Body of pancreas (tissue), 4 donors: ENCODE data around the gene PRKACA.

Experiments
- POLR2A ChIP-seq, 3 donors: fragments of 450-650 bp; IDR thresholded peaks; one replicate each; pipeline ENCODE4 v1.6.1; 2016; ENCODE audit warnings: antibody characterized with exemption in 3 of 3, mild to moderate bottlenecking in 2 of 3
- TF ChIP-seq, protein P1 (sequence below), 7 experiments: fragments of 450-650 bp in 4 of 7; fragments of 200-600 bp in 3 of 7; sonication (generic) in 3 of 7; IDR thresholded peaks; one replicate each; pipeline ENCODE4 v1.5.1; 2016 to 2019; ENCODE audit warnings: antibody characterized with exemption in 7 of 7

DNA sequence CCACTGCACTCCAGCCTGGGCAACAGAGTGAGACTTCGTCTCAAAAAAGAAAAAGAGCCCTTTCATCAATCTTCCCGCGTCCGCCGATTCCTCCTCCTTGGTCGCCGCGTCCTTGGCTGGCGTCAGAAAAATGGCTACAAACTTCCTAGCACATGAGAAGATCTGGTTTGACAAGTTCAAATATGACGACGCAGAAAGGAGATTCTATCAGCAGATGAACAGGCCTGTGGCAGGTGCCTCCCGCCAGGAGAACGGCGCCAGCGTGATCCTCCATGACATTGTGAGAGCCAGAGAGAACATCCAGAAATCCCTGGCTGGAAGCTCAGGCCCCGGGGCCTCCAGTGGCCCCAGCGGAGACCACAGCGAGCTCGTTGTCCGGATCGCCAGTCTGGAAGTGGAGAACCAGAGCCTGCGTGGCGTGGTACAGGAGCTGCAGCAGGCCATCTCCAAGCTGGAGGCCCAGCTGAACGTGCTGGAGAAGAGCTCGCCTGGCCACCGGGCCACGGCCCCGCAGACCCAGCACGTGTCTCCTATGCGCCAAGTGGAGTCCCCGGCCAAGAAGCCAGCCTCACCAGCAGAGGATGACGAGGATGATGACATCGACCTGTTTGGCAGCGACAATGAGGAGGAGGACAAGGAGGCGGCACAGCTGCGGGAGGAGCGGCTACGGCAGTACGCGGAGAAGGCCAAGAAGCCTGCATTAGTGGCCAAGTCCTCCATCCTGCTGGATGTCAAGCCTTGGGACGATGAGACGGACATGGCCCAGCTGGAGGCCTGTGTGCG is 47.1 kb downstream of the PRKACA start:
- TF ChIP-seq, protein P1, sequence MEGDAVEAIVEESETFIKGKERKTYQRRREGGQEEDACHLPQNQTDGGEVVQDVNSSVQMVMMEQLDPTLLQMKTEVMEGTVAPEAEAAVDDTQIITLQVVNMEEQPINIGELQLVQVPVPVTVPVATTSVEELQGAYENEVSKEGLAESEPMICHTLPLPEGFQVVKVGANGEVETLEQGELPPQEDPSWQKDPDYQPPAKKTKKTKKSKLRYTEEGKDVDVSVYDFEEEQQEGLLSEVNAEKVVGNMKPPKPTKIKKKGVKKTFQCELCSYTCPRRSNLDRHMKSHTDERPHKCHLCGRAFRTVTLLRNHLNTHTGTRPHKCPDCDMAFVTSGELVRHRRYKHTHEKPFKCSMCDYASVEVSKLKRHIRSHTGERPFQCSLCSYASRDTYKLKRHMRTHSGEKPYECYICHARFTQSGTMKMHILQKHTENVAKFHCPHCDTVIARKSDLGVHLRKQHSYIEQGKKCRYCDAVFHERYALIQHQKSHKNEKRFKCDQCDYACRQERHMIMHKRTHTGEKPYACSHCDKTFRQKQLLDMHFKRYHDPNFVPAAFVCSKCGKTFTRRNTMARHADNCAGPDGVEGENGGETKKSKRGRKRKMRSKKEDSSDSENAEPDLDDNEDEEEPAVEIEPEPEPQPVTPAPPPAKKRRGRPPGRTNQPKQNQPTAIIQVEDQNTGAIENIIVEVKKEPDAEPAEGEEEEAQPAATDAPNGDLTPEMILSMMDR (IDR thresholded peaks at IDR 0.05), result no peak
- no peak for TF ChIP-seq POLR2A (IDR thresholded peaks at IDR 0.05)
